NCI-H510A treated with DMSO at 0.1 percent for 48 hours (cell line): ENCODE data around the gene SDHD.
A peak's percentile ranks its signal among the peaks of the same experiment; 100 is the strongest.

Source experiments
- DNase-seq: peaks from one replicate; lab custom pipeline; 2025; lab: John Stamatoyannopoulos, UW

The SDHD gene

DNA sequence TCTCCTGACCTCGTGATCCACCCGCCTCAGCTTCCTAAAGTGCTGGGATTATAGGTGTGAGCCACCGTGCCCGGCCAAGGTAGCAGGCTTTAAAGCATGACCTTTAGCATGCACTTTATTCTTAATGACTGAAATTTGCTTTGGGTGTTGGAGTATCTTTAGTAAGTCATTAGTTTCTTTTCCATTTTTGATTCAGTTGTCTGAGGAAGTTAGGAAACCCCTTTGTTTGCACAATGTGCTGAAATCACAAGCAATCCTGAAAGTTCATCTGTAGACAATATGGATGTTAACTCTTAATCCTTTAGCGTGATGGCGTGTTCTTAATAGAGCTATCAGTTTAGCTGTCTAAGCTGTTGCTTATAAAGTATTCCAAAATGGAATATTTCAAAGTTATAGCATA lies 16.8 kb downstream of the SDHD start:
- no peak for DNase-seq

DNA sequence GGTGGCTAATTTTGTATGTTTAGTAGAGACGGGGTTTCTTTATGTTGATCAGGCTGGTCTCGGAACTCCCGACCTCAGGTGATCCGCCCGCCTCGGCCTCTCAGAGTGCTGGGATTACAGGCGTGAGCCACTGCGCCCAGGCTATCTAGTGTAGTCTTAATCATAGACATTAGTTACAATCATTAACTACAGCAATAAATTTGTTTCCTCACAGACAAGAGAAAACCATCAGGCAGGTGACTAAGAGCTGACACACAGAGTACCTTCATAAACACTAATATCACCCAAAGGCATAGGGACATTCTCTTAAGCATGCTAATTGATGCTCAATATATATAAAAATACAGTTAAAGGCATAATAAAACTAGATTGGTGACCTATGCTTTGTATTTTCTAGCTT lies 19.4 kb downstream of the SDHD start:
- DNase-seq = no peak

DNA sequence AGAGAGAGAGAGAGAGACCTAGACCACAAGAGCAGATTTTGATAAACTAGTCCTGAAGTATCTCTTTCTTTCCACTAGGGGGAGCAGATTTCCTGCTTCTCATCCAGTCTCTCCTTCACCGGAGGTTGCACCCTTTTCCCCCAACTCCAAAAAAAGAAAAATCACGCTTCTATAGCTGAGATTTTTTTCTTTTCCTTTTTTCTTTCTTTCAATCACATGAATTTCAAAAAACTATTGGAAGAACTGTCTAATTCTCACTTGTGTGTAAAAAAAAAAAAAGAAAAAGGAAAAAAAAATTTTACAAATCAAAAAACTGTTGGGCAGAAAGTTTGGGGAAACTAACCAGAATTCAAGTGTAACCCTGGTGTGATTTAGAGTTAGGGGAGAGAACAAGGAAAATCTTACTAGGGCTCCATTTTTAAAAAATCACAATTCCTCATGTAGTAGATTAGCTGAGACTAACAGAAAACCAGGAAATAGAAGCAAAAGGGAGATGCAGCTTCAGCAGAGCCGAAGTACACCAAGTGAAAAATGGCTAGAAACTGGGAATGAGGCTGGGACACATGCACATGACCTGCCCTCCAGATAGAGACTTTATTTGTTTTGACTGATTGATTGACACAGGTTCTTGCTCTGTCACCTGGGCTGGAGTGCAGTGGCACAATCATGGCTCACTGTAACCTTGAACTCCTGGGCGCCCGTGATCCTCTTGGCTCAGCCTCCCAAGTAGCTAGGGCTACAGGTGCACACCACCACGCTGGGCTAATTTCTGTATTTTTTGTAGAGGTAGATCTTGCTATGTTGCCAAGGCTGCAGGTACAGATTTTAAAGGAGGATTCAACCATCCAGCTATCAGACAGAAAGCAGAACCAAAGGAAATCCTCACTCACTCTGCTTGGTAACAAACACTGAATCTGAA lies 27.1 kb downstream of the SDHD start:
- DNase-seq = peak; percentile 78

DNA sequence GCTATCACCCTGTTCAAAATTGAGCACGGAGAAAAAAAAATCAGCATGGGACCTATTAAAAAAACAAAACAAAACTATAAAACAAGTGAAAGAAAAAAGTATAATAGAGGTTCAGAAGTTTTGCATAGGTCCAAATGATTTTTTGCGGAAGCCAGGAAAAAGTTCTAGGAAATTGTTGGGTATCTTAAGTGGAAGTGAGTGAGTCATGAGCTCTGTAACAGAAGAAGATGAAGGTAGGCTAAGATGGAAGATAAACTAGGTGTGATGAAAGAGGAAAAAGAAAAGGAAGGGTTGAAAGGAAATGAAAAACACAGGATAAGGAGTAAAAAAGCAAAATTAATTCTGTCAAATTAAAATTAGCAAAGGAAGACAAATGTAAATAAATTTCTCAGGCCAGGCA lies 27.8 kb downstream of the SDHD start:
- DNase-seq = no peak

DNA sequence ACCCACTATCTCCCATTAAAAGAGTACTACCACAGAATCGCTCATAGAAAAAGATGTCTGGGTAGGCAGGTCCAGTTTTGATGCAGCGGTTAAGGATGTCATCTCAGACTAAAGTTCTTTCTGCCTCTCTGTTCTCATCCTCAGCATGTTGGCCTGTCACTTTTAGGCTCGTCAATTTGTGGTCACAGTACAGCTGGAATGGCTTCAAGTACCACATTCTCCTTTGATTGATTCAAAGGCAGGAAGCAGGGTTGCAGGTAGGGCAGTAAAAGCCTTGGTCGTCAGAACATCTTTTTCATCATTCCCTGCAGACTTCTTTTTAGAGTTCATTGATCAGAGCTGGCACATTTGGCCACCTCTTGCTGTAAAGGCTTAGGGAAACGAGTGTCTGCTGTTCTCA lies 28.7 kb downstream of the SDHD start:
- DNase-seq = no peak

GRCh38 chr11:112118176-112118575 lies 31.5 kb downstream of the SDHD start:
- DNase-seq = no peak

DNA sequence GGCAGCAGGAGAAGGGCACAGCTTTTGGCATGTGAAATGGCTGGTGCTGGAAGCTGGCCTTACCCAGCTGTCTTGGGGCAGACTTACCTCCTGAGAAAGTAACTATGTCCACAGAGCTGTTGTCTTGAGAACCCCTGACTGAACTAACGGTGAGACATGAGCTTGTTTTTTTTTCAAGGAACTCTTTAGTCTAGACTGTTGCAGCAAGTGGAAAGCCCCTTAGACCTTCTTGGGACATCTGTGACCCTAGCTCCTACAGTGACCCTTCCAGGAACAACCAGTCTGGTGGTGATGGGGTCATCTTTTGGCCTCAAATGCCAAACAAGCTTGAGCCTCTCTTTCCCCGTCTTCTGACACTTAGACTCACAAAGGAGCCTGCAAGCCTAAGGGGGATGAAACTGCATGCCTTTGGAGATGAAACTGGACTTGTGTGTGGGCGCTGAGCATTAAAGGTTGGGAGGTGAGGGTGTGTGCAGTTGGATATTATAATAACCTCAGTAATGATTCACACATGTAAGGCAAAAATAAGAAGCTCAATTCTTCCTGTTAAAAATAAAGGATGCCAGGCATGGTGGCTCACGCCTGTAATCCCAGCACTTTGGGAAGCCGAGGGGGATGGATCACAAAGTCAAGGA lies 35.4 kb downstream of the SDHD start:
- DNase-seq = no peak

GRCh38 chr11:112123129-112123528 lies 36.5 kb downstream of the SDHD start:
- DNase-seq = no peak

DNA sequence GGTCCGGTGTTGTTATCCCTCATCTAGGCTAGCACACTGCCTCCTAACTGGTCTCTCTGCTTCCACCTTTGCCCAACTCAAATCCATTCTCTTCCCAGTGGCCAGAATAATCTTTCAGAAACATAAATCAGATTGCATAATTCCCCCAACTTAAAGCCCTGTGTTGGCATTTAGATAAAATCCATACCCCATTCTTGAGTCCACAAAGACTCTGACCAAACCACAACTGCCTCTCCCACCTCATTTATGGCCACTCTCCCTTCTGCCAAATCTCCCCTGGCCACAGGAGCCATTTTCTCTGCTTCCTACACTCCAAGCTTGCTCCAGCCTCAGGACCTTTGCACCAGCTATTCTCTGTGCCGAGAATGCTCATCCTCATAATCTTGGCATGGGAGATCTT lies 40.4 kb downstream of the SDHD start:
- DNase-seq = no peak

- peak; percentile 22 for DNase-seq
Observed at GRCh38 chr11:112128483-112129121, 41.9 kb downstream of the SDHD start.

GRCh38 chr11:112129656-112130055 lies 43.0 kb downstream of the SDHD start:
- no peak for DNase-seq

GRCh38 chr11:112132737-112133136 lies 46.1 kb downstream of the SDHD start:
- DNase-seq = no peak

GRCh38 chr11:112134473-112134872 lies 47.8 kb downstream of the SDHD start:
- DNase-seq = no peak

GRCh38 chr11:112143597-112143996 lies 56.9 kb downstream of the SDHD start:
- DNase-seq = no peak
